A549 treated with dexamethasone at 1 μM for 4 hours (cell line): ENCODE results near the gene GATAD2B. TPM values are rescaled to one million over a fixed set of nuclear protein-coding genes. Genes with fewer than 3 reads are reported as not detected.

ENCODE experiments used
- total RNA-seq: library from RNA; stranded (reverse); fragments of 200-300 nt; extraction: Qiagen RNA extraction; gene quantifications from 5 replicates; pipeline ENCODE4 v1.2.3, GENCODE V29; 2022

GATAD2B gene
- total RNA-seq: 9.4 to 15.3 TPM (median 13.0 TPM) in 5 replicates

DNA sequence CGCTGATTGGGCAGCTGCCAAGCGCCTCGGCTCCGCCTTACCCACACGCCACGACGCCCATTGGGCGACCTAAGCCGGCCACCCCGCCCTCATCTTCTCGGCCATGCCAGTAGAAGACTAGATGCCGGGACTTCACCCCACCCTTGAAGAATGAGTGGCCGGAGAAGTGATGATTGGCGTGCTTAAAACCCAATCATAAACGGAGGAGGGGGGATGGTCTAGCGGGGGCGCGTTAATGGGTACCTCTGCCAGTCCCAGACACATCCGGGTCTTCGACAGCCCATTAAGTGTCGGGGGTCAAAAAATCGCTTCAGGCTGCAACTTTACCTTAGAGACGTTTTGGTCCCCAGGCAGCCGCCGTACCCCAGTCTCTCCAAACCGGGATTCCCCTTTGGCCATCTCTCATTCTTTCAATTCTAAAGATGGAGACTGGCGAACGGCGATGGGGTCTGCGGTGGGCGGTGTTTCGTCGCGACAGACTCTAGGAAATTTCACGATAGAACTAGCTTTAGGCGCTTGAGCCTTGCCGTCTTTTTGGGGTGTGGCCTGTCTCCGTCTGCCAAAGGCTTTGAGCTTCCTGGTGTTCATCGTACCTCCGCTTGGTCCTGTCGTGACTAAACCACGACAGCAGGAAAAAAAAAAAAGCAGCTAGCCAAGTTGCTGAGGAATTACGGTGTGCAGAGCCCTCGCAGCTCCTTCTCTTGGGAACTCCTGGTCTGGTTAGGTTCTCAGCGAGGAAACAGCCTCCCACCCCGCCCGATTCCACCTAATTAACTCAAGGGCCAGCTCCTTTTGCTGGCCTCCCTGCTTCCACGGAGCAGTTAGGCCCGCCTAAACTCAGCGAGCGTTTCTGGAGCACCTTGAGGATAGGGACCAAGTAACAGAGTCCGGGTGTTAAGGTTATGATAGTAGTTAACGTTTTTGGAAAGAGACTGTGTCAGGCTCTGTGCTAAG is at the start of gene GATAD2B:
Gene GATAD2B, minus strand, starts transcription at position 1 of the 954 bp plus-strand sequence. CDS start 94,625 bp downstream, outside the sequence.

DNA sequence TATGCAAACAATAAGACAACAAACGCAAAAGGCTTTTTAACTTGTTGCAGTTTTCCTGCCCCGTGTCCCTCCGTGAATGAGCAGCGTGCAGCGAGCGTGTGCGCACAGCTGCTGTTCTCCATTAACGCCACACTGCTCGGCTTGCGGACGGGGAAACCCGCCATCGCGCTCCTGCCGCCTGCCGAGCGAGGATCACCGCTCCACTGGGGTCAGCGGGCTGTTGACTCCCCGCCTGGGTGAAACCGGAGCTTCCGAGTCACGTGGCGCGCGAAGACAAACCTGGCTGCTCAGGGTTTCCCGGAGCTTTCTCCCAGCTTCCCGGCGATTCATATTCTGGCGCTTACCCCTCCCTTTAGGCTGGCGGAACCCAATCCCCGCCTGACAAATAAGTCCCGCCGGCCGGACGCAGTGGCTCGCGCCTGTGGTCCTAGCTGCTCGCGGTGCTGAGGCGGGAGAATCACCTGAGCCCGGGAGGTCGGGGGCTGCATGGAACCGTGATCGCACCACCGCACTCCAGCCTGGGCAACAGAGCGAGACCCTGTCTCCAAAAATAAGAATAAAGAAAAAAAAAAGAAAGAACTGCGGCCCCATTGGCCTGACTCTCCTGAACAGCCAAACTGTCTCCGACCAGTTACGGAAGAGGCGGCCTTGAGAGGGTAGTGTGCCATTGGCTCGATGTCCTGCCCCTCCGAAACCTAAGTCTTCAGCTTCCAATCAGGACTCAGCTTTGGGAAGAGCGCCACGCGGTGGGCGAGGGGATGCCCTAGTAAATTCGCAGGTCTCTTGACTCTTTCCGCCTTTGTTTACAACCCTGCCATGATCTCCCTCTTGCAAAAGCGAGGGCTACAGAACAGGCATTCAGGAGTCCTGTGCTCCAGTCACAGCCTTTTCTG is 44.6 kb upstream of the GATAD2B start, which contains the start of gene CREB3L4:
Gene CREB3L4, plus strand, starts transcription at position 796 of the 893 bp plus-strand sequence. CDS start 624 bp downstream, outside the sequence.

GRCh38 chr1:153963030-153963849 is 40.5 kb upstream of the GATAD2B start, which contains the start of gene SLC39A1:
Gene SLC39A1 (minus strand): TSS chr1:153963537. CDS start chr1:153962715, 822 bp downstream.

DNA sequence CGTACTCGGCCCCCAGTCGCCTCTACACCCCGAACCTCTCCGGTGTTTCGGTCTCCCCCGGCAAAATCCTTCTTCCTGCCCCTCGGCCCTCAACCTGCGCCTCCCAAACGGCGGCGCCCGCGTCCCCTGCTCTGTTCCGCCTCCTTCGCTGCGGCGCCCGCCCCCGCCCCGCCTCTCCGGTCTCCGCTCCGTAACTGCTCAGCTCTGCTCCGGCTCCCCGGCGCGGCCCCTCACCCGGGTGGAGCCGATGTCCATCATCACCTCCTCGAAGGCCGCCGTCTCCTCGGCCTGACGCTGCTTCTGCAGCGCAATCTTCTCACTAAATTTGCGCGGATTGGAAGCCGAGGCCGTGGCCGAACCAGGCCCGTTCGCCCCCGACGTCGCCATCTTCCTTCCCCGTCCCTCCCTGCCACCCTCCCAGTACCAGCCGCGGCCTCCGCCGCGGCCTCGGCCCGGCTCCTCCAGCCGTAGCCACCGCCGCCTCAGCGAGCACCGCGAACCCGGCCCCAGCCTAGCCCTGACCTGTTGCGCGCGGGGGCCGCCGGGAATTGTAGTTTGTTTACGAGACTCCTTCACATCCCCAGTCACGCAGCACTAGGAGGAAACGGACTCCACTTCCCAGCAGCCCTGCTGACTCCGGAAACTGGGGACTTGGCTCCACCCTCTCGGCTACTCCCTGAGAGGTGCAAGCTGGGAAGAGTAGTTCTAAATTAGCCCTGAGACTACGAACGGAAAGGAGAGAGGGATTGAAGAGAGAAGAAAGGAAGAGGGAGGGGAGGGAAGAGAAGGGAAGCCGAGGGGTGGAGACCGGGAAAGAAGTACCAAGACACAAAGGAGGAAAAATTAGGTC is 35.6 kb upstream of the GATAD2B start, which contains the start of gene CRTC2:
Gene CRTC2, minus strand, starts transcription at position 502 of the 850 bp plus-strand sequence. Its CDS starts 115 bp downstream, at position 387.

GRCh38 chr1:153946622-153947241 is 24.0 kb upstream of the GATAD2B start, which contains the start of gene DENND4B:
Gene DENND4B (minus strand): TSS chr1:153946718. CDS start chr1:153944374, 2,344 bp downstream.

DNA sequence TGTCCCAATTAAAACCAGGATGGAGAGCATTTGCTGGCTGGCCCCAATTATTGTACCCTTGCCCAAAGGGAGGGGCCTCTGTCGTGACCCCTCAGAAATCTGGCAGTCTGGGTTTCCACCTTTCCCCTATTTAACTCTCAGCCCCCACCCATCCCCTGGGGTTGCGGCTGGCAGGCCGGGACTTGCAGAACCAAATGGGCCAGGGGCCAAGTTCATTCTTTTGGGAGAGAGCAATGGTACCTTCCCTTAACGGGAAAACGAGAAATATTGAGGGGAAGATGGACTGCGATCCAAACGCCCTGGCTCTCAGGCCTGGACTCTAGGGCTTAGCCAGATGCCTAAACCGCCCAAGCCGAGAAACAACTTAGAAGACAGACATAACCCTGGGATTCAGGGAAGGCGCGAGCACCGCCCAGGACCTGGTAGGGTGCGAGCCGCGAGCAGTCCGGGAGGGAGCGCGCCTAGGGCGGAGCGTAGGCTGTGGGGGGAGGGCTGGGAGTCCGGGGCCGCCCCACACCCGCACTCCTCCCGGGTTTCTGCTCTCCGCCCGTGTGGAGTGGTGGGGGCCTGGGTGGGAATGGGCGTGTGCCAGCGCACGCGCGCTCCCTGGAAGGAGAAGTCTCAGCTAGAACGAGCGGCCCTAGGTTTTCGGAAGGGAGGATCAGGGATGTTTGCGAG is 147.9 kb downstream of the GATAD2B start, which contains the start of gene SLC27A3:
Gene SLC27A3, plus strand, starts transcription at position 628 of the 678 bp plus-strand sequence. CDS start 91 bp downstream, outside the sequence.

Other genes starting within 250 kb of the GATAD2B start
- gene NPR1, start 244.3 kb downstream of the GATAD2B start, total RNA-seq: 1.6 to 3.2 TPM (median 2.3 TPM) in 5 replicates
- gene INTS3, start 194.9 kb downstream of the GATAD2B start, total RNA-seq: 14.7 to 23.4 TPM (median 23.0 TPM) in 5 replicates
- 1.1 to 2.0 TPM (median 1.5 TPM) in 5 replicates for gene SLC27A3, start 147.6 kb downstream of the GATAD2B start, total RNA-seq
- 17.7 to 37.6 TPM (median 30.9 TPM) in 5 replicates for gene DENND4B, start 23.7 kb upstream of the GATAD2B start, total RNA-seq
- 28.6 to 41.0 TPM (median 38.1 TPM) in 5 replicates for gene CRTC2, start 35.6 kb upstream of the GATAD2B start, total RNA-seq
- gene SLC39A1, start 40.6 kb upstream of the GATAD2B start, total RNA-seq: 151 to 158 TPM (median 154 TPM) in 5 replicates
- gene CREB3L4, start 44.9 kb upstream of the GATAD2B start, total RNA-seq: 7.8 to 9.0 TPM (median 8.5 TPM) in 5 replicates
- 106 to 145 TPM (median 124 TPM) in 5 replicates for gene JTB, start 54.7 kb upstream of the GATAD2B start, total RNA-seq
- gene RAB13, start 63.4 kb upstream of the GATAD2B start, total RNA-seq: 134 to 167 TPM (median 137 TPM) in 5 replicates
- 4,020 to 8,257 TPM (median 4,087 TPM) in 5 replicates for gene RPS27, start 67.8 kb upstream of the GATAD2B start, total RNA-seq
- gene NUP210L, start 232.1 kb upstream of the GATAD2B start, total RNA-seq: 0.02 to 0.06 TPM in 2 of 5 replicates, not detected in the others